Naive thymus-derived CD4-positive, alpha-beta T cell (primary cell): Measurements from ENCODE around the gene SMO. TPM values are rescaled to one million over a fixed set of nuclear protein-coding genes. Genes with fewer than 3 reads are reported as not detected.
"Not testable (repeated sequence)": the region's sequence is repeated elsewhere in the genome, so short reads cannot be mapped to it uniquely, and the experiment has no call there.

Experiments used
- ATAC-seq: fragments of 150-1000 bp; cut with Tn5 transposase; 2 replicates; pipeline ENCODE4 v1.10.0; 2021; ENCODE audit warnings: mild to moderate bottlenecking, moderate library complexity
- CTCF ChIA-PET: fragments of 350-600 bp; sonication (Branson Sonifier 250); formaldehyde crosslinking; loops from one replicate; lab custom pipeline; 2021; ENCODE audit warnings: antibody characterized with exemption; lab: Charles Lee
- POLR2A ChIA-PET: fragments of 350-600 bp; sonication (Branson Sonifier 250); formaldehyde crosslinking; loops from one replicate; lab custom pipeline; 2021; ENCODE audit warnings: antibody characterized with exemption, inconsistent platforms; lab: Charles Lee
- DNase-seq, 9 donors: peaks; one replicate each; pipeline versions ENCODE4 v3.0.0 to v3.0.0-alpha.2; 2020 to 2022; ENCODE audit warnings: mixed read lengths in 1 of 9
- H3K27ac ChIP-seq: one replicate; pipeline ENCODE4 v1.7.0; 2013; ENCODE audit warnings: mild to moderate bottlenecking, low read depth, low read length, moderate library complexity
- H3K27me3 ChIP-seq, 2 donors: one replicate each; pipeline ENCODE4 v1.7.0; 2013; ENCODE audit warnings: low read length in 2 of 2, mild to moderate bottlenecking in 2 of 2, moderate library complexity in 2 of 2; ENCODE audit not compliant: control insufficient read depth in 2 of 2, insufficient read depth in 2 of 2
- H3K36me3 ChIP-seq, 3 experiments: 1 replicate in 2 of 3; 2 replicates in 1 of 3; pipeline ENCODE4 v1.7.0; 2013; ENCODE audit warnings: low read length in 3 of 3, mild to moderate bottlenecking in 3 of 3, moderate library complexity in 1 of 3; ENCODE audit not compliant: insufficient read depth in 3 of 3, control insufficient read depth in 2 of 3
- H3K4me1 ChIP-seq, 2 donors: one replicate each; pipeline ENCODE4 v1.7.0; 2013; ENCODE audit warnings: low read length in 2 of 2, mild to moderate bottlenecking in 2 of 2, moderate library complexity in 1 of 2; ENCODE audit not compliant: control insufficient read depth in 2 of 2, insufficient read depth in 2 of 2
- H3K4me3 ChIP-seq: 2 replicates; pipeline ENCODE4 v1.7.0; 2013; ENCODE audit warnings: mild to moderate bottlenecking, low read length
- H3K9me3 ChIP-seq, 3 experiments: 1 replicate in 2 of 3; 2 replicates in 1 of 3; pipeline ENCODE4 v1.7.0; 2013; ENCODE audit warnings: low read length in 3 of 3; ENCODE audit not compliant: control insufficient read depth in 2 of 3
- H3K27ac Mint-ChIP-seq, 9 donors: one replicate each; pipeline ENCODE4 v1.8.0; 2020 to 2022; ENCODE audit warnings: mixed read lengths in 9 of 9, mild to moderate bottlenecking in 8 of 9, moderate library complexity in 5 of 9, inconsistent platforms in 2 of 9
- H3K27me3 Mint-ChIP-seq, 5 donors: one replicate each; pipeline ENCODE4 v1.8.0; 2021 to 2022; ENCODE audit warnings: mixed read lengths in 5 of 5, mild to moderate bottlenecking in 1 of 5
- H3K36me3 Mint-ChIP-seq, 5 donors: one replicate each; pipeline ENCODE4 v1.8.0; 2020 to 2022; ENCODE audit warnings: mixed read lengths in 5 of 5, mild to moderate bottlenecking in 3 of 5, inconsistent platforms in 1 of 5
- H3K4me1 Mint-ChIP-seq, 7 donors: one replicate each; pipeline ENCODE4 v1.8.0; 2020 to 2022; ENCODE audit warnings: mixed read lengths in 7 of 7, mild to moderate bottlenecking in 3 of 7, inconsistent platforms in 1 of 7
- H3K4me3 Mint-ChIP-seq, 10 donors: one replicate each; pipeline ENCODE4 v1.8.0; 2020 to 2022; ENCODE audit warnings: mild to moderate bottlenecking in 10 of 10, mixed read lengths in 10 of 10, moderate library complexity in 6 of 10, inconsistent platforms in 2 of 10
- H3K9me3 Mint-ChIP-seq, 11 donors: one replicate each; pipeline ENCODE4 v1.8.0; 2020 to 2022; ENCODE audit warnings: mixed read lengths in 11 of 11, mild to moderate bottlenecking in 4 of 11, inconsistent platforms in 1 of 11, moderate library complexity in 1 of 11
- intact Hi-C, 2 donors: fragments of 100-400 bp; cut with micrococcal nuclease; formaldehyde crosslinking; loops; one replicate each; pipeline ENCODE4 v1.15.1; 2023
- polyA plus RNA-seq, 2 donors: library from polyadenylated mRNA; unstranded; fragments of 300-500 nt; fragmentation: Illumina TruSeq; gene quantifications; one replicate each; pipeline ENCODE4 v1.2.3, GENCODE V29; 2021
- total RNA-seq, 6 experiments: library from RNA in 5 of 6; stranded (reverse) in 5 of 6; gene quantifications; 1 replicate in 5 of 6; 2 replicates in 1 of 6; pipeline ENCODE4 v1.2.3 and lab custom pipeline; 2021 to 2026

SMO gene
- total and polyA plus RNA-seq, 7 experiments from 2014 or later = 0.11 to 0.22 TPM; not detected in 5

- Histone ChIP-seq H3K36me3 (peaks cover 0 to 6% (median 0%) of the 10 kb centered on the region in 3 experiments), H3K27ac (no peak overlapping the region), H3K9me3 (no peaks in the 10 kb centered on the region), H3K4me3 (peak overlapping the region; percentile 46), H3K27me3 (no peaks in the 10 kb centered on the region), H3K4me1 (peaks cover 0 to 10% of the 10 kb centered on the region in 2 donors)
- ATAC-seq = no peak
- Mint-ChIP-seq H3K27me3 (peaks cover 0 to 25% (median 0%) of the 10 kb centered on the region in 5 donors), H3K9me3 (no peaks in the 10 kb centered on the region), H3K4me3 (peak overlapping the region; percentile 58 to 84 (median 80)), H3K36me3 (peaks cover 0 to 20% (median 10%) of the 10 kb centered on the region in 5 donors), H3K4me1 (peaks cover 0 to 27% (median 14%) of the 10 kb centered on the region in 7 donors), H3K27ac (peak overlapping the region in 1 of 9 donors; percentile 81)
- POLR2A ChIA-PET = interaction anchor here (1.5 kb wide), 1 partner anchor 24 kb away, joined by 4 read pairs; the partner anchor contains the start of gene TSPAN33
- intact Hi-C loops = loop anchor here in 1 of 2 donors (2.0 kb wide), 1 partner anchor 24 kb away; the partner anchor contains the start of gene TSPAN33
- no peak for DNase-seq
- CTCF ChIA-PET = interaction anchor here (1.0 kb wide), 1 partner anchor 43 kb away, joined by 3 read pairs; no protein-coding TSS in a partner anchor
These were observed 20.0 kb upstream of the SMO start for GRCh38 chr7:129168231-129169021.

- Histone ChIP-seq H3K27ac (peak overlapping the region; percentile 62), H3K4me1 (peaks cover 0 to 10% of the 10 kb centered on the region in 2 donors), H3K9me3 (no peaks in the 10 kb centered on the region), H3K4me3 (peak overlapping the region; percentile 46), H3K36me3 (peaks cover 0 to 6% (median 0%) of the 10 kb centered on the region in 3 experiments), H3K27me3 (no peaks in the 10 kb centered on the region)
- intact Hi-C loops = loop anchor here in 1 of 2 donors (2.0 kb wide), 1 partner anchor 24 kb away; the partner anchor contains the start of gene TSPAN33
- Mint-ChIP-seq H3K36me3 (peaks cover 0 to 20% (median 10%) of the 10 kb centered on the region in 5 donors), H3K4me3 (peak overlapping the region; percentile 75 to 88 (median 82)), H3K4me1 (peaks cover 0 to 27% (median 14%) of the 10 kb centered on the region in 7 donors), H3K9me3 (no peaks in the 10 kb centered on the region), H3K27me3 (peaks cover 0 to 25% (median 0%) of the 10 kb centered on the region in 5 donors), H3K27ac (peak overlapping the region in 4 of 9 donors; percentile 24 to 73 (median 54))
- POLR2A ChIA-PET = interaction anchor here (0.6 to 1.5 kb wide), 2 partner anchors 25 to 1726 kb away, joined by 3 to 4 read pairs; partner anchors contain the start of gene TSPAN33
- DNase-seq = peak in 7 of 9 donors; percentile 11 to 51 (median 22)
- CTCF ChIA-PET = no interaction called here
- peak; percentile 79 for ATAC-seq
These were observed 19.2 kb upstream of the SMO start for GRCh38 chr7:129169171-129169671.

GRCh38 chr7:129169686-129170440 is 18.6 kb upstream of the SMO start:
- intact Hi-C loops = loop anchor here in 1 of 2 donors (2.0 kb wide), 1 partner anchor 25 kb away; the partner anchor contains the start of gene TSPAN33
- H3K36me3 Mint-ChIP-seq = peaks cover 0 to 20% (median 10%) of the 10 kb centered on the region in 5 donors
- peak overlapping the region; percentile 75 to 88 (median 82) for H3K4me3 Mint-ChIP-seq
- ATAC-seq = peak; percentile 56
- peaks cover 0 to 25% (median 0%) of the 10 kb centered on the region in 5 donors for H3K27me3 Mint-ChIP-seq
- H3K9me3 Mint-ChIP-seq = peaks cover 0 to 4% (median 0%) of the 10 kb centered on the region in 11 donors
- peaks cover 0 to 6% (median 0%) of the 10 kb centered on the region in 3 experiments for H3K36me3 ChIP-seq
- DNase-seq = peak in 3 of 9 donors; percentile 9 to 19 (median 14)
- H3K27ac ChIP-seq = peak overlapping the region; percentile 62
- H3K4me3 ChIP-seq = peak overlapping the region; percentile 46
- POLR2A ChIA-PET = interaction anchor here (0.6 to 1.5 kb wide), 2 partner anchors 26 to 1725 kb away, joined by 3 to 4 read pairs; partner anchors contain the start of gene TSPAN33
- H3K27ac Mint-ChIP-seq = peak overlapping the region in 5 of 9 donors; percentile 24 to 77 (median 63)
- H3K27me3 ChIP-seq = no peaks in the 10 kb centered on the region
- peaks cover 0 to 10% of the 10 kb centered on the region in 2 donors for H3K4me1 ChIP-seq
- peaks cover 0 to 27% (median 14%) of the 10 kb centered on the region in 7 donors for H3K4me1 Mint-ChIP-seq
- no peaks in the 10 kb centered on the region for H3K9me3 ChIP-seq
- CTCF ChIA-PET = no interaction called here

GRCh38 chr7:129170441-129171021 is 17.9 kb upstream of the SMO start:
- Histone ChIP-seq H3K27me3 (no peaks in the 10 kb centered on the region), H3K27ac (no peak overlapping the region), H3K9me3 (no peaks in the 10 kb centered on the region), H3K4me1 (peaks cover 0 to 10% of the 10 kb centered on the region in 2 donors), H3K4me3 (no peak overlapping the region), H3K36me3 (peaks cover 0 to 6% (median 0%) of the 10 kb centered on the region in 3 experiments)
- Mint-ChIP-seq H3K27me3 (peaks cover 0 to 21% (median 0%) of the 10 kb centered on the region in 5 donors), H3K4me1 (peaks cover 0 to 27% (median 14%) of the 10 kb centered on the region in 7 donors), H3K36me3 (peaks cover 0 to 14% (median 5%) of the 10 kb centered on the region in 5 donors), H3K4me3 (peak overlapping the region in 5 of 10 donors; percentile 79 to 88 (median 81)), H3K9me3 (peaks cover 0 to 4% (median 0%) of the 10 kb centered on the region in 11 donors), H3K27ac (no peak overlapping the region)
- ATAC-seq = no peak
- intact Hi-C loops = no loop called here
- ChIA-PET POLR2A (interaction anchor here (0.9 kb wide), 1 partner anchor 82 kb away, joined by 3 read pairs; no protein-coding TSS in a partner anchor), CTCF (no interaction called here)
- DNase-seq = no peak

- peaks cover 0 to 34% (median 0%) of the 10 kb centered on the region in 5 donors for H3K27me3 Mint-ChIP-seq
- H3K27ac ChIP-seq, H3K36me3 ChIP-seq, DNase-seq, CTCF ChIA-PET, H3K27me3 ChIP-seq, H3K36me3 Mint-ChIP-seq, H3K9me3 Mint-ChIP-seq, H3K4me3 ChIP-seq, intact Hi-C loops, POLR2A ChIA-PET, H3K27ac Mint-ChIP-seq, H3K4me3 Mint-ChIP-seq, H3K4me1 ChIP-seq, H3K9me3 ChIP-seq, ATAC-seq: not testable (repeated sequence)
- peaks cover 0 to 17% (median 10%) of the 10 kb centered on the region in 7 donors for H3K4me1 Mint-ChIP-seq
These were observed 14.6 kb upstream of the SMO start for GRCh38 chr7:129173861-129174260.
